ENCODE results near the gene PKD1.

GRCh38 chr16:2077016-2077415 lies 58.7 kb downstream of the PKD1 start:
- no peak for TF ChIP-seq EZH2 (IDR thresholded peaks at IDR 0.05; ENCODE audit: low read length, unreplicated experiment)
- TF ChIP-seq CTCF (conservative IDR thresholded peaks at IDR 0.05; ENCODE audit: low read depth, low read length) = no peak
